ENCODE results near the gene CHN2.

CHN2 gene

DNA sequence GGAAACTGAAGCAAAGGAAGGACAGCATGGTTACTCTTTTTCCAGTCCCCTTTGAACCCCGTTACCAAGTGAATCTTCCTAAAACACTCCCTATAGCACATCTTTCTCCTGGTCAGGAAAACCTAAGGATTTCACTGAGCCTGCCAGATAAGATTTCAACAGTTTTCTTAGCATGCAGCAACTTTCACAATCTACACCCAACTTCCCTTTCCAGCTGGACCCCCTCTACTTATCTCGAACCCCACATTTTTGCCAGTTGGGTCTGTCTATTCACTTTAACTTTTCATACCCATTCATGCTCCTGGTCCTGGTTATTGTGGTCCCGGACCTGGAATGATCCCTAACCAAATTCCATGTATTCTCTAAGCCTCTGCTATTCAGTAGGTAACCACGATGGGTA lies 33.3 kb upstream of the CHN2 start:
- no peak overlapping the region for H3K4me3 ChIP-seq (IDR thresholded peaks at IDR 0.05; ENCODE audit: insufficient read depth, low read depth, low read length)
- H3K27ac ChIP-seq = no peak overlapping the region
- TF ChIP-seq, protein P1, sequence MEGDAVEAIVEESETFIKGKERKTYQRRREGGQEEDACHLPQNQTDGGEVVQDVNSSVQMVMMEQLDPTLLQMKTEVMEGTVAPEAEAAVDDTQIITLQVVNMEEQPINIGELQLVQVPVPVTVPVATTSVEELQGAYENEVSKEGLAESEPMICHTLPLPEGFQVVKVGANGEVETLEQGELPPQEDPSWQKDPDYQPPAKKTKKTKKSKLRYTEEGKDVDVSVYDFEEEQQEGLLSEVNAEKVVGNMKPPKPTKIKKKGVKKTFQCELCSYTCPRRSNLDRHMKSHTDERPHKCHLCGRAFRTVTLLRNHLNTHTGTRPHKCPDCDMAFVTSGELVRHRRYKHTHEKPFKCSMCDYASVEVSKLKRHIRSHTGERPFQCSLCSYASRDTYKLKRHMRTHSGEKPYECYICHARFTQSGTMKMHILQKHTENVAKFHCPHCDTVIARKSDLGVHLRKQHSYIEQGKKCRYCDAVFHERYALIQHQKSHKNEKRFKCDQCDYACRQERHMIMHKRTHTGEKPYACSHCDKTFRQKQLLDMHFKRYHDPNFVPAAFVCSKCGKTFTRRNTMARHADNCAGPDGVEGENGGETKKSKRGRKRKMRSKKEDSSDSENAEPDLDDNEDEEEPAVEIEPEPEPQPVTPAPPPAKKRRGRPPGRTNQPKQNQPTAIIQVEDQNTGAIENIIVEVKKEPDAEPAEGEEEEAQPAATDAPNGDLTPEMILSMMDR (conservative IDR thresholded peaks at IDR 0.05; ENCODE audit: low read depth, low read length) = no peak
- no peak overlapping the region for H3K4me2 ChIP-seq
- H2AFZ ChIP-seq (ENCODE audit: low read depth) = no peak overlapping the region
- H3K4me1 ChIP-seq (ENCODE audit: low read depth, poor library complexity, severe bottlenecking) = no peaks in the 10 kb centered on the region
- H3K79me2 ChIP-seq (ENCODE audit: insufficient read depth, low read depth) = no peaks in the 10 kb centered on the region
- no peak overlapping the region for H3K9ac ChIP-seq
- no peaks in the 10 kb centered on the region for H3K36me3 ChIP-seq (ENCODE audit: insufficient read depth)
- H3K27me3 ChIP-seq (ENCODE audit: insufficient read depth, low read depth) = no peaks in the 10 kb centered on the region
- H4K20me1 ChIP-seq (ENCODE audit: insufficient read depth) = no peaks in the 10 kb centered on the region

DNA sequence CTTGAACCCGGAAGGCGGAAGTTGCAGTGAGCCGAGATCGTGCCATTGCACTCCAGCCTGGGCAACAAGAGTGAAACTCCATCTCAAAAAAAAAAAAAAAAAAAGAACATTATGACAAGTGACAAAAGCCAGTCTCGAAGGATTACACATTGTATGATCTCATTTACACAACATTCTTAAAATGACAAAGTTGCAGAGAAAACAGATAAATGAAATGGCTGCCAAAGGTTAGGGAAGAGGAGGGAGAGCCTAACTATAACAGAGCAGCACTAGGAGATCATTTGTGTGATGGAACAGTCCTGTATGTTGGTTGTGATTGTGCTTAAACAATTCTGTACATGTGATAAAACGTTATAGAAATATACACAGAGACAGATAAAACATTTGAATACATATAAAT lies 32.0 kb upstream of the CHN2 start:
- no peak overlapping the region for H3K4me3 ChIP-seq (IDR thresholded peaks at IDR 0.05; ENCODE audit: insufficient read depth, low read depth, low read length)
- no peaks in the 10 kb centered on the region for H3K36me3 ChIP-seq (ENCODE audit: insufficient read depth)
- no peak overlapping the region for H3K9ac ChIP-seq
- H2AFZ ChIP-seq (ENCODE audit: low read depth) = no peak overlapping the region
- no peak overlapping the region for H3K27ac ChIP-seq
- H4K20me1 ChIP-seq (ENCODE audit: insufficient read depth) = no peaks in the 10 kb centered on the region
- H3K27me3 ChIP-seq (ENCODE audit: insufficient read depth, low read depth) = no peaks in the 10 kb centered on the region
- no peaks in the 10 kb centered on the region for H3K4me1 ChIP-seq (ENCODE audit: low read depth, poor library complexity, severe bottlenecking)
- H3K4me2 ChIP-seq = no peak overlapping the region
- no peaks in the 10 kb centered on the region for H3K79me2 ChIP-seq (ENCODE audit: insufficient read depth, low read depth)
- TF ChIP-seq, protein P1 (conservative IDR thresholded peaks at IDR 0.05; ENCODE audit: low read depth, low read length) = no peak

DNA sequence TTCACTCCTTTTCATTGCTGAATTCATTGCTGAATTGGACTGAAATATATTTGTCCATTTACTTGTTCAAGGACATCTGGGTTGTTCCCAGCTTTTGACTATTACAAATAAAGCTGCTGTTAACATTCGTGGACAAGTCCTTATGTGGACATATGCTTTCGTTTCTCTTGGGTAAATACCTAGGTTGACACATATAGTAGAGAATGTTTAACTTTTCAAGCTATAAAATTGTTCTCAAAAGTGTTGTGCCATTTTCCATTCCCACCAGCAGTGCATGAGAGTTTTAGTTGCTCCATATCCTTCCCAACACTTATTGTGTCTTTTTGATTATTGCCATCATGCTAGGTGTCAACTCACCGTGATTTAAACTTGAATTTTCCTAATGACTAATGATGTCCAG lies 30.7 kb upstream of the CHN2 start:
- no peak overlapping the region for H2AFZ ChIP-seq (ENCODE audit: low read depth)
- H3K4me3 ChIP-seq (IDR thresholded peaks at IDR 0.05; ENCODE audit: insufficient read depth, low read depth, low read length) = no peak overlapping the region
- H4K20me1 ChIP-seq (ENCODE audit: insufficient read depth) = no peaks in the 10 kb centered on the region
- no peaks in the 10 kb centered on the region for H3K4me1 ChIP-seq (ENCODE audit: low read depth, poor library complexity, severe bottlenecking)
- H3K79me2 ChIP-seq (ENCODE audit: insufficient read depth, low read depth) = no peaks in the 10 kb centered on the region
- no peaks in the 10 kb centered on the region for H3K27me3 ChIP-seq (ENCODE audit: insufficient read depth, low read depth)
- H3K36me3 ChIP-seq (ENCODE audit: insufficient read depth) = no peaks in the 10 kb centered on the region
- TF ChIP-seq, protein P1 (conservative IDR thresholded peaks at IDR 0.05; ENCODE audit: low read depth, low read length) = no peak
- no peak overlapping the region for H3K4me2 ChIP-seq
- no peak overlapping the region for H3K27ac ChIP-seq
- no peak overlapping the region for H3K9ac ChIP-seq

DNA sequence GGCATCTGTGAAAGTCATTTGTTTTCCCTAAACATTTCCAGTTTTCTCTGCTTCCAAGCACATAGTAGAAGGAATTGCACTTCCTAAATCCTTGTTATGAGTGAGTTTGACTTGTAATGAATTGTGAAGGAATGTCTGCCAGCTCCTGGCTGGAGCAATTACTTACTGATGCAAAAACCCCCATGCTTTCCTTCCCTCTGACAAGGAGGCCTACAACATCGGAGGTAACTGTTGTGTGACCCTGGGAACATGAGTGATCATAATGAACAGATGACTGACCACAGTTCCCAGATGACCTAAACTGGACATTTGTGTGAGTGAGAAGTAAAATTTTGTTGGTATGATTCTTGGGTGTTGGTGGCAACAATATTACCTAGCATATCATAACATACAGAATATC lies 26.9 kb upstream of the CHN2 start:
- Histone ChIP-seq H3K4me1 (ENCODE audit: low read depth, poor library complexity, severe bottlenecking) (no peaks in the 10 kb centered on the region), H3K79me2 (ENCODE audit: insufficient read depth, low read depth) (no peaks in the 10 kb centered on the region), H3K4me2 (no peak overlapping the region), H3K36me3 (ENCODE audit: insufficient read depth) (no peaks in the 10 kb centered on the region), H3K27me3 (ENCODE audit: insufficient read depth, low read depth) (no peaks in the 10 kb centered on the region), H3K4me3 (IDR thresholded peaks at IDR 0.05; ENCODE audit: insufficient read depth, low read depth, low read length) (no peak overlapping the region), H3K27ac (no peak overlapping the region), H3K9ac (no peak overlapping the region), H4K20me1 (ENCODE audit: insufficient read depth) (no peaks in the 10 kb centered on the region), H2AFZ (ENCODE audit: low read depth) (no peak overlapping the region)
- TF ChIP-seq, protein P1 (conservative IDR thresholded peaks at IDR 0.05; ENCODE audit: low read depth, low read length) = no peak

DNA sequence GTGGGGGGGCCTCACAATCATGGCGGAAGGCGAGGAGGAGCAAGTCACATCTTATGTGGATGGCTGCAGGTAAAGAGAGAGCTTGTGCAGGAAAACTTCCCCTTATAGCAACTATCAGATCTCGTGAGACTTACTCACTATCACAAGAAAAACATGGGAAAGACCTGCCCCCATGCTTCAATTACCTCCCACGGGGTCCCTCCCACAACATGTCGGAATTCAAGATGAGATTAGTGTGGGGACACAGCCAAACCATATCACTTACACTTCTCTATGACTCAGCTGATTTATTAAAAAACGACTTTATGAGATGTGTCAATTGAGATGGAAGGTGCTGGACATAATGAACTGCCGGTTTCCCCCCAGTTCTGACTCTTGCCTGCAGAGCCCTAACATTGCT lies 23.8 kb upstream of the CHN2 start:
- TF ChIP-seq, protein P1 (conservative IDR thresholded peaks at IDR 0.05; ENCODE audit: low read depth, low read length) = no peak
- Histone ChIP-seq H3K27me3 (ENCODE audit: insufficient read depth, low read depth) (no peaks in the 10 kb centered on the region), H2AFZ (ENCODE audit: low read depth) (no peak overlapping the region), H3K4me3 (IDR thresholded peaks at IDR 0.05; ENCODE audit: insufficient read depth, low read depth, low read length) (no peak overlapping the region), H3K79me2 (ENCODE audit: insufficient read depth, low read depth) (no peaks in the 10 kb centered on the region), H3K4me1 (ENCODE audit: low read depth, poor library complexity, severe bottlenecking) (no peaks in the 10 kb centered on the region), H3K36me3 (ENCODE audit: insufficient read depth) (no peaks in the 10 kb centered on the region), H4K20me1 (ENCODE audit: insufficient read depth) (no peaks in the 10 kb centered on the region), H3K27ac (no peak overlapping the region), H3K4me2 (no peak overlapping the region), H3K9ac (no peak overlapping the region)

Data from KMS-11 (cell line).